HT1080 (cell line): Measurements from ENCODE around the gene CAV3. TPM values are rescaled to one million over a fixed set of nuclear protein-coding genes. Genes with fewer than 3 reads are reported as not detected.
A peak's percentile ranks its signal among the peaks of the same experiment; 100 is the strongest.

Experiments used
- DNase-seq: peaks from one replicate; pipeline ENCODE4 v3.0.0-alpha.2; 2015; ENCODE audit warnings: low read depth
- total RNA-seq: library from RNA; depleted of rRNA; stranded (reverse); fragments of >200 nt; shearing (Covaris generic); gene quantifications from 2 replicates; pipeline ENCODE4 v1.2.3, GENCODE V29; 2014; rRNA removed

Gene CAV3
- total RNA-seq, 1 experiment from 2014 or later: not detected

GRCh38 chr3:8784676-8785435, 51.3 kb downstream of the CAV3 start:
- no peak for DNase-seq

GRCh38 chr3:8790529-8790928, 56.9 kb downstream of the CAV3 start:
- no peak for DNase-seq

GRCh38 chr3:8793242-8793641, 59.6 kb downstream of the CAV3 start:
- DNase-seq: peak; percentile 59

- no peak for DNase-seq
Measured at GRCh38 chr3:8794247-8794646, 60.6 kb downstream of the CAV3 start.

Other genes with a start within 250 kb of the CAV3 start
- 1.3 and 6.8 TPM in 2 replicates for gene LMCD1, start 232.0 kb upstream of the CAV3 start, total RNA-seq
- gene SSUH2, start 89.0 kb upstream of the CAV3 start, total RNA-seq: 0.37 TPM in 1 of 2 replicates, not detected in the other
- gene OXTR, start 35.8 kb downstream of the CAV3 start, total RNA-seq: 1.5 and 2.6 TPM in 2 replicates
- gene RAD18, start 229.7 kb downstream of the CAV3 start, total RNA-seq: 34.7 and 42.0 TPM in 2 replicates